GM18499 (cell line): ENCODE results near the gene ARF1.

Experiments
- ATAC-seq: cut with Tn5 transposase; IDR thresholded peaks from one replicate; pipeline ENCODE4 v1.9.1; 2021; ENCODE audit warnings: moderate number of reproducible peaks; ENCODE audit not compliant: insufficient read depth, unreplicated experiment

The ARF1 gene

GRCh38 chr1:228068359-228068758, 14.1 kb upstream of the ARF1 start:
- no peak for ATAC-seq

- ATAC-seq: no peak
Observed at GRCh38 chr1:228070173-228070572, 12.3 kb upstream of the ARF1 start.

- ATAC-seq: no peak
Observed at GRCh38 chr1:228070851-228071250, 11.7 kb upstream of the ARF1 start.

GRCh38 chr1:228071839-228072657, 10.5 kb upstream of the ARF1 start:
- no peak for ATAC-seq

GRCh38 chr1:228072658-228073043, 9.9 kb upstream of the ARF1 start:
- ATAC-seq: no peak

GRCh38 chr1:228073061-228073856, 9.2 kb upstream of the ARF1 start:
- ATAC-seq: no peak

GRCh38 chr1:228073857-228074545, 8.5 kb upstream of the ARF1 start:
- no peak for ATAC-seq

- ATAC-seq: no peak
Observed at GRCh38 chr1:228074954-228075730, 7.4 kb upstream of the ARF1 start.

- no peak for ATAC-seq
Observed at GRCh38 chr1:228075801-228076271, 6.7 kb upstream of the ARF1 start.

- no peak for ATAC-seq
Observed at GRCh38 chr1:228076796-228077430, 5.6 kb upstream of the ARF1 start.

- no peak for ATAC-seq
Observed at GRCh38 chr1:228077565-228078330, 4.8 kb upstream of the ARF1 start.

GRCh38 chr1:228079013-228079412, 3.5 kb upstream of the ARF1 start:
- ATAC-seq: no peak

GRCh38 chr1:228079601-228080263, 2.8 kb upstream of the ARF1 start:
- no peak for ATAC-seq

- no peak for ATAC-seq
Observed at GRCh38 chr1:228081144-228081543, 1.4 kb upstream of the ARF1 start.

GRCh38 chr1:228081578-228082213, 812 bp upstream of the ARF1 start:
- peak; percentile 8 for ATAC-seq

- no peak for ATAC-seq
Observed at GRCh38 chr1:228082918-228083870, 686 bp downstream of the ARF1 start.

GRCh38 chr1:228083871-228084278, 1.4 kb downstream of the ARF1 start:
- no peak for ATAC-seq
